Measurements from ENCODE around the gene BABAM2.
"Not testable (repeated sequence)": the region's sequence is repeated elsewhere in the genome, so short reads cannot be mapped to it uniquely, and the experiment has no call there.

Gene BABAM2

DNA sequence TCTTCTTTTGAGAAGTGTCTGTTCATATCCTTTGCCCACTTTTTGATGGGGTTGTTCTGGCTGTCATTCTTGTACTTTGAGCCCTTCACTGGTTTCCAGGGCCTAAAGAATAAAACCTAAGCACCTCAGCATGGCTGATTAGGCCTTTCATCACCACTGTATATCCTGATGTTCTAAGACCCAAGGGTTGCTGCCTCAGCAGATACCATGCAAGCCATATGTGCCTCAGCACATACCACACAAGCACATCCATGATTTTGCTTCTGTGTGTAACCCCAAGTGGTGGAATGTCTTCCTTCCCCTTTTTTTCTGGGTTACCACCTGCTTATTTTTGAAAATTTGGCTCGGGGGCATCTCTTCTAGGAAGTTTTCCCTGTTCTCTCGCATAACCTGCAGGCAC lies 11.7 kb upstream of the BABAM2 start:
- DNase-seq (ENCODE audit: low spot score), result no peak

DNA sequence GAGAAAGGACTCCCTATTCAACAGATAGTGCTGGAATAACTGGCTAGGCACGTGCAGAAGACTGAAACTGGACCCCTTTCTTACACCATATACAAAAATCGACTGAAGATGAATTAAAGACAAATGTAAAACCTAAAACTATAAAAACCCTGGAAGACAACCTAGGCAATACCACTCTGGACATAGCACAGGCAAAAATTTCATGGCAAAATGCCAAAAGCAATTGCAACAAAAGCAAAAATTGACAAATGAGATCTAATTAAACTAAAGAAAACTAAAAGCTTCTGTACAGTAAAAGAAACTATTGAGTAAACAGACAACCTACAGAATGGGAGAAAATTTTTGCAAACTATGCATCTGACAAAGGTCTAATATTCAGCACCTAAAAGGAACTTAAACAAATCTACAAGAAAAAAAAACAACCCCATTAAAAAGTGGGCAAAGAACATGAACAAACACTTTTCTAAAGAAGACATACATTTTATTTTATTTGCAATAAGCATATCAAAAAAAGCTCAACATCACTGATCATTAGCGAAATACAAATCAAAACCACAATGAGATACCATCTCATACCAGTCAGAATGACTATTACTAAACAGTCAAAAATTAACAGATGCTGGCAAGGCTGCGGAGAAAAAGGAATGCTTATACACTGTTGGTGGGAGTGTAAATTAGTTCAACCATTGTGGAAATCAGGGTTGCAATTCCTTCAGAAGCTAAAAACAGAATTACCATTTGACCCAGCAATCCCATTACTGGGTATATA lies 8.5 kb upstream of the BABAM2 start:
- DNase-seq (ENCODE audit: low spot score), result not testable (repeated sequence)

DNA sequence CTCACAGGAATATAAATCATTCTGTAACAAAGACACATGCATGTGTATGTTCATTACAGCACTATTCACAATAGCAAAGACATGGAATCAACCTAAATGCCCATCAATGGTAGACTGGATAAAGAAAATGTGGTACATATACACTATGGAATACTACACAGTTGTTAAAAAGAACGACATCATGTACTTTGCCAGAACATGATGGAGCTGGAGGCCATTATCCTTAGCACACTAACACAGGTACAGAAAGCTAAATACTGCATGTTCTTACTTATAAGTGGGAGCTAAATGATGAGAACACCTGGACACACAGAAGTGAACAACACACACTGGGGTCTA lies 8.0 kb upstream of the BABAM2 start:
- DNase-seq (ENCODE audit: low spot score), result not testable (repeated sequence)

DNA sequence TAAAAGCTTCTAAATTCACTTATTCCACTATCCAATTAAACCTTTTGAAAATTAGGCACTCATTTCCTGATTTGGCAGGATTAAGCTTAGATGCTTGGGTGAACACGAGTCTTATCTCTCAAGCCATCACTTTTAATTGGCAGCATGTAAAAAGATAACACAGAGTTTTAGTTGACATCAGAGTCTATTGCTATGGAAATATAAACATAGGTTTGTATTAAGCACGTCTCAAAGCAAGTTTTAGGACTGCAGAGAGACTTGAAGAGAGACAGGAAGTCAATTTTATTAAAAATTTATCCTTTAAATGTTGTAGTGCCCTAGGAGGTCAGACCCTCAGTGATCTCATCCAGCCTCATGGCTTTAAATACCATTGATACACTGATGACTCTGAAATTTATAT lies 5.9 kb upstream of the BABAM2 start:
- no peak for DNase-seq (ENCODE audit: low spot score)

DNA sequence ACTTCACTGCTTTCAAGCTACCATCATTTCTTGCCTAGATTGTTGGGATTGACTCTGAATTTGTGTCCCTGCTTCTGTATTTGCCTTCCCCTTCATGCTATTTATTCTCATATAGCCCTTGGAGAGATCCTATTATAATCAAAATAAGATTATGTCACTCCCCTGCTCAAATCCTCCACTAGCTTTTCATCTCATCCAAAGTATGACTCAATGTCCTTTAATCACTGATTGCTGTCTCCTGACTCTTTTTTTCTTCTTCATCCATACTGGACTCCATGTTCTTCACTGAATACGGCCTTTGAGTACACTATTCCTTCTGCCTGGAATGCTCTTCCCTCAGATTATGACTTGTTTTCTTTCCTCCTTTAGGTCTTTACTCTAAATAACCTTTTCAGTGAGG lies 5.3 kb upstream of the BABAM2 start:
- DNase-seq (ENCODE audit: low spot score), result no peak

DNA sequence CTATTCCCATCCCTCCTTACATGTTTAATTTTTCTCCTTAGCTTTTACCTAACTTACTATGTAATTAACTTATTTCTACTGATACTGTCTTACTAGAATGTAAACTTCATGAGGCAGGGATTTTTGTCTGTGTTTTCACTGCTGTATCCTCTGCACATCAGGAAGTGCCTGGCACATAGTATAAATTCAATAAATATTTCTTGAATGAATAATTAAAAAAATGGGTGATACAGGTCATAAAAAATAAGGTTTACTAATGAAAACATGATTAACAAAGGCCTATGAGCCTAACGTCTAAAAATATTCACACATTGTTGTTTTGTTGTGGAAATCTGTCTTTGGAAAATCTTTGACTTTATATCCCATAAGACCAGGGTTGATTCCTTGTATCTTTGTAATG lies 4.9 kb upstream of the BABAM2 start:
- no peak for DNase-seq (ENCODE audit: low spot score)

DNA sequence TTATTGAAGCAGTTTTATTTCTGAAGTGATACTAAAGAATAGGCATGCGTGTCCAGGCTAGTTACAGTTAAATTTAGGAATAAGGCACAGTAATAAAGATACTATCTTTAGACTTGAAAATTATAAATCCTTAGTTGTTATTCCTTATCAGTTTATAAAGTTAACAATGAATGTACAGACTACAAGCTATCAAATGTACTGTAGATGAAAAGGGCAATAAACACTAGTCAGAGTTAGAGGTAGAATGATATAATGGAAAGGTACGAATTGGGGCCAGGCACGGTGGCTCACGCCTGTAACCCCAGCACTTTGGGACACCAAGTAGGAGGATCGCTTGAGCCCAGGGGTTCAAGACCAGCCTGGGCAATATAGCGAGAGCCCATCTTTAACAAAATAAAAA lies 4.2 kb upstream of the BABAM2 start:
- DNase-seq (ENCODE audit: low spot score), result no peak

DNA sequence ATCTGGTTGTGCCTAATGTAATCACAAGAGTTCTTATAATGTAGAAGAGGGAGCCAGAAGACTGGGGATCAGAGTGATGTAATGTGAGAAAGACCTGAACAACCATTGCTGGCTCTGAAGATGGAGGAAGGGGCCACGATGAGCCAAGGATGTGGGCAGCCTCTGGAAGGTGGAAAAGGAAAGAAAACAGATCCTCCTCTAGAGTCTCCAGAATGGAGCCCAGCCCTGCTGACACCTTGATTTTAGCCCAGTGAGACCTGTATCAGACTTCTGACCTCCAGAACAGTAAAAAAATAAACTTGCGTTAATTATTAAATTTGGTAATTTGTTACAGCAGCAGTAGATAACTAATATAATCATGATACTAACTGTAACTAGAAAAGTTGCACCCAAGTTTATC lies 3.4 kb upstream of the BABAM2 start:
- no peak for DNase-seq (ENCODE audit: low spot score)

DNA sequence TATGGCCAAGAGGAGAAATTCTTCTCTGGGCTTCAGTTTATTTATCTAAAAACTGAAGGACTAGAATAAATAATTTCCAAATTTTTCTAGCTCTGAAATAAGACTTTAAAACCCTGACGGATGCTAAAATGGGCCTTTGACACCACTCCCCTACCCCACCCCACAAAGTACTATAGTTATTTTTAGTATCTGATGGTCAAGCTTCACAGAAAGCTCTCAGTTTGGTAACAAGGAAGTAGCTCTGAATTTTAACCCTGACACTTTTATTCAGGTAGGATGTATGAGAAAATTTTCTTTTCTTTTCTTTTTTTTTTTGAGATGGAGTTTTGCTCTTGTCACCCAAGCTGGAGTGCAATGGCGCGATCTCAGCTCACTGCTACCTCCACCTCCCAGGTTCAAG lies 2.7 kb upstream of the BABAM2 start:
- DNase-seq (ENCODE audit: low spot score), result no peak

DNA sequence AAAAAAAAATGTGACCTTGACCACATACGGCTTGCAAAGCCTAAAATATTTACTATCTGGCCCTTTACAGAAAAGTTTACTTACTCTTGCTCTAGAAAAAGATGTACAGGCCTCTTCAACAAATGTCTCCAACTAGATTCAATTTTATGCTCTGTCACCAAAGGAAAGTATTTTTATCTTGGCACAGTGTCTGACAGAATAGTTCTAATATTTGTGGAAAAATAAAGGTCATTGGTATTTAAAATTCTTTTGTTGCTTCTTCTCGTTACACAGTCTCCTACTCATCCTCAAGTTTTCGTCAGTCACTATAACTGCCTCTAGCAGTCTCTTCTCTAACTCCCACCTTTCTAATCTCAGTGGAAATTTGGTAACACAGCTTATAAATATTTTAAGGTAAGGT lies 1.7 kb upstream of the BABAM2 start:
- no peak for DNase-seq (ENCODE audit: low spot score)

DNA sequence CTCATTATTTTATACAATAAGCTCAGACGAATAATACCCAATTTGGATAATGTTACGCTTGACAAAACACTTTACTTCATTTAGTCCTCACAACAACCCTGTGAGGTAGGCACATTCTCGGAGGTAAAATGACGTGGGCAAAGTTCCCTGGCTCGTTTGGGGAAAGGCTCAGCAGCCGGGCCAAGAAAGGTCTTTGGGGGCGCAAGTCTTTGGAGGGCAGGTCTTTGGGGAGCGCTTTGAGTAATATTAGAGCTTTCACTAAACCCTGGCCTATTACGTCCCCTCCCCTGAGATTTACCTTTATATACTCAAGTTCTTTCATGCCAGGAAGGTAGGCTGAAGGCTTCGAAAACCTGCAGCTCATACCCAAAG lies 769 bp upstream of the BABAM2 start:
- no peak for DNase-seq (ENCODE audit: low spot score)

DNA sequence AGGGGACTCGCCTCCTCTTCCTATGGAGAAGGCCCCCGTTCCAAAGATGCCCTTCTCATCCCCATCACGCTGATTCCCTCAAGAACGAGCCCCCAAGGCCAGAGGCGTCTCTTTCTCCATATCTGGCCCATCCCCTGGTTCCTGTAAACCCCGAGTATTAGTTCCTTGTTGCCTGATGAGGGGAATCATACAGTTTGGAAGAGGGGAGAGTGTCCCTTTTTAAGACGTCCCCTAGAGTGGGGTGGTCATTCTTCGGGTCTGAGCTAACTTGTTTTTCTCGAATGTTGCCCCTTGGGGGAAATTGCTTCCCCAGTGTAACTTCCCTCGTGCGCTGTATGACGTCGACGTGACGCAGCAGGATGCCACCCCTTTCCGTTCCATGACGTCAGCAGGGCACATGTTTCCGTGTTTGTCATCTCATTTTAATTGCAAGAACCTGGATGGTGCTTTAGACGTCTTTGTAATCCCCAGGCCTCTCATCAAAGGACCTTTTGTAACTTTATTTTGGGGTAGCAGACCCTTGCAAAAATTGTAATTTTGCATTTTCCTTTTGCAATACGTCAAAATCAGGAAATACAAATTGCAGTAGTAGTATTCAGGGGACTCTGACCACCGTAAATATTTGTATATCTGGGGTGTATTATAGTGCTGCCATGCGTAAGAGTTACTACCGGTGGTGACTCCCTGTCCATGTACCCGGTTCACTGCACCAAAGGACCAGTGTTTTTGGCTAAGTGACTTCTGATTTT lies 569 bp downstream of the BABAM2 start:
- peak; percentile 59 for DNase-seq (ENCODE audit: low spot score)

DNA sequence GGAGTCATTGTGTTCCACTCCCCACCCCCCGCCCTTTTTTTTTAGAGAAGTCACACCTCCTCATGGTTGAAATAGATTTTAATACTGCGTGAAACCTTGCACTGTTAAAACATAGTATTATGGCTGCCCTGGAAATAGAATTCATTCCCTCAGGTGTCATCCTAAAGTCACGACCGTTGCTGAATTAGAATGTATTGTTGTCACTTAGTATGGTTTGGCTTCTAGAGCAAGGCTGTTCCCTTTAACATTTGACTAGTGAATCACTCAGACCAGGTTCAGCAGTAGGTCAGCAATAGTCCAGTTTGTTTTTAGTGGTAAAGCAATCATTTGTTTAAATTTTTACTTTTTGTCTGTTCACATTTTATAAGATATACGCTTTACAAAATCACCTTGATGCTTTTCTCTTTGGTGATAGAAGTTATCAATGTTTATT lies 1.2 kb downstream of the BABAM2 start:
- DNase-seq (ENCODE audit: low spot score), result no peak

DNA sequence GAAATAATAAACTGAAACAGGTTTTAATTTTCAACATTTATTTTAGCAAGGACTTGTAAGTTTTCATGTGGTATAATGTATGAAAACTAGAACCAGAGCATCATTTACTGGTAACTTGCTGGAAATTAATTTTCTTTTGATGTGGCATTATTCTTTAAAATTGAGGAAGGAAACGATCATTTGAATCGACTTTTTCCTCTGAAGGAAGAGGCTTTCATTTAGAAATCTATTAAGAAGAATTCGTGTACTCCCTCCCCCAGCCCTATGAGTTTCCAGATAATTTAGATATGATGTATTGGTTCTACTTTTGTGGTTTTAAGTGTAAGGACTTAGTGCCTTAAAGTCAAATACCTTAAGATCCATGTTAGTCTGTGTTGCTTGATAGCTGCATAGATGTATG lies 2.5 kb downstream of the BABAM2 start:
- no peak for DNase-seq (ENCODE audit: low spot score)

DNA sequence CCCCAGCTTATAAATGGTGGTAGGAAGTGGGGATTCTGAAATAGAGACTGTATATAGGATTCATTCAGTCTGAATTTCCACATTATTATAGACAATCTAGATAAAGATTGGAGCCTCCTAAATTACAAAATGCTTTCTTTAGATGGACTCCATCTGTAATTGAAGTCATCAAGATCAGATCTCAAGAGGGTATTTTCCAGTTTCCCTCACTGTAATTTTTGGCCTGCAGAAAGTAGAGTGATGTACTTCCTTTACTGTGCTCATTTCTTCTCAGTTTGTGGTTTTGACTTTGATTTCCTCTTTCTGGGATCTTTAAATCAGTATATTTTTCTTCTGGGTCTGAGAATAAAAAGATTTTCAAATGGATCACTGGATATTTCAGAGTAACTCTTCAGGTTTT lies 7.2 kb downstream of the BABAM2 start:
- DNase-seq (ENCODE audit: low spot score), result no peak

DNA sequence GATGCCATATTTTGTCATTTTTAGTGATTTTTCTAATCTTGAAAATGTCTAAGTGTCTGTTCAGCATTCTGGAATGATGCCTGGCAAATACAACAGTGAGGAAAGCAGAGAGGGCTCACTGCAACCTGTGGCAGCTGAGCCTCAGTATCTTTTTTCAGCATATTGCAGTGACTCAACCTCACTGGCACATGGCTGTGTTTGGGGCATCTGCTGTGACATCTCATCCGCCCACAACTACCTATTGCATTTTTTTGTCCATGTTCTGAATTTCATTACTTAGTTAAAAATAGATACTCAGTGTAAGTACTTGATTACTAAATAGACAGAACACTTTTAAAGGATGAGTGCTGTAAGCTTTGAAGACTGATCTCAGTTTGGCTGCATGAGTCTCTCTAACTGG lies 10.7 kb downstream of the BABAM2 start:
- no peak for DNase-seq (ENCODE audit: low spot score)

DNA sequence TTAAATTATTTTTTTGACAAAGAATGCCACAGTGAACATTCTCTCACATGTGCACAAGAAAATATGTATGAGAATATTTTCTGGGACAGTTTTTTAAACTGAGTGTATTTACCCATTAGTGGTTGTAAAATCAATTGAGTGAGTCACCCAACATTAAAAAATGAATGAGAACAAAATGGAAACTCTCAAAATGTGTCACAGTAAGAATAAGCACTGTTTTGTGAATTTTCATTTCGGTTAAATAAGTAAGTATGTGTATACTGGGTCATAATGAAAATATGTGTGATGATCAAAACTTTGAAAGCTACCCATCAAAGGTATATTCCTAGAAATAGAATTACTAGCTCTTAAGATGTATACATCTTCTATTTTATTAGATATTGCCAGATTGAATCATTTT lies 11.6 kb downstream of the BABAM2 start:
- no peak for DNase-seq (ENCODE audit: low spot score)

DNA sequence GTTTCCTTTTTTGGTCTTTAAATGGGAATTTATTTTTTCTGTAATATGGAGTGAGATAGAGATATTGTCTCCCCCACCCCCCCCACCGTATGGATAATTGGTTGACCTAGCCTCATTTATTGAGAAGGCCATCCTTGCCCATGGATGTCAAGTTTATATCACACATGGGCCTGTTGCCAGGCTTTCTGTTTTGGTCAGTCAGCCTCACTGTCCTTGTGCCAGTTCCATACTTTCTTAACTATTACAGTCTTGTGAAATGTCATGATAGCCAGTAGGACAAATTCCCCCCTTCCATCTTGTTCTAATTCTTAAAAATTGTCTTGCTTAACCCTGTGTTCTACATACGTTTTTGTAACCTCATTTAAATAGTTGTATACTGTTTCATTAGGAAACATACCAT lies 12.5 kb downstream of the BABAM2 start:
- no peak for DNase-seq (ENCODE audit: low spot score)

DNA sequence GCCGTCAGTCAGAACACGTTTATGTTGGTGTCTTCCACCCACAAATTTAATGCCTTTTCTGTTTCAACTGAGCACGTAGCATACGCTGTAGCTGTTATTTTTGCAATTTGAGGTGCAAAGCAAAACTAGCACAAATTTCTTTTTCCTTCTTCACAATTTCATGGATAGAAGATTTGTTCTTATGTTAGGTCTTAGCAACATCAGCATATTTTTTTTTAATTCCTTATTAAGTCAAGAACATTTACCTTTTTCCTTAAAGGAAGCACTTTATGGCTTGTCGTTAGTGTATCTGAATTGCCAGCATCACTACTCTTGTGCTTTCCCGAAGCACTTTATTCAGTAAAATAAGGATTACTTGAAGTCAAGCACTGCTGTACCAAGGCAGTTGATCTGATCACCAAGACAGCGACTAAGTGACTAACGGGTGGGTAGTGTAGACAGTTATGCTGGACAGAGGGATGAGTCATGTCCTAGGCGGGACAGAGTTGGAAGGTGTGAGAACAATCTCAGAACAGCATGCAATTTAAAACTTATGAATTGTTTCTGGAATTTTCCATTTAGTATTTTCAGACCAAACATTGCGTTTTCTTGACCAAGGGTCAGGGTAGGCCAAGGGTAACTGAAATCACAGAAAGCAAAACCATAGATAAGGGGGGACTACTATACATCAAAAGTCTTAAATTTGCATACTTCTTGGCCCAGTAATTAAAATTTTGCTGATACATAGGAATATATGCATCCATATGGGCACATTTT lies 13.3 kb downstream of the BABAM2 start:
- no peak for DNase-seq (ENCODE audit: low spot score)

DNA sequence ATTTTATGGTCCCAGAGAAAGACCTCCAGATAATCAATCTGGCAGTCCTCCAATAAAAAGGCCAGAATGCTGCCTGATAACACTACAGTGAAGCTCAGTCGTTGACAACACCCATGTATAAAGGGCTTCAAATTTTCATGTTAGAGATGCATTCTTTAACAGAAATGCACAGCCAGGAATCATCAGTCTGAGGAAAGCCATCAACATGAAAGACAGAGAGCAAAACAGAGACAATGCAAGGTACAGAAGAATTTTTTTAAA lies 13.8 kb downstream of the BABAM2 start:
- DNase-seq (ENCODE audit: low spot score), result no peak

DNA sequence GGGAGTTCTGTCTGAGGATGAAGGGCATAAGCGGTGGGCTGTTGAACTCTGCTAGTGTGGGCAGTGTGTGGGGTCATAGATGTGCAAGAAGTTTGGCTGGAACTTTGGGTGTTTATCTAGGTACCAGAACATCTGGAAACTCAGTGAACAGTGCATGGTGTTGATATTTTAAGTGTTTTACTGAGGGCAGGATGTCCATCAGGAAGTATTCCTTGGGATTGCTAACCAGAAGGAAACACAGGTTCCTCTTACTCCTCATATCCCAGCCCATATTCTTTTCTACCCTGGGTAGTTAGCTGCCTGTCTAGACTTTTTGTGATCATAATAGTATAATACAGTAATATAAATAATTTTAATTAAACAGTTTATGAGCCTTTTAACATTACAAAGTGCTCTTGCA lies 15.5 kb downstream of the BABAM2 start:
- DNase-seq (ENCODE audit: low spot score), result no peak

DNA sequence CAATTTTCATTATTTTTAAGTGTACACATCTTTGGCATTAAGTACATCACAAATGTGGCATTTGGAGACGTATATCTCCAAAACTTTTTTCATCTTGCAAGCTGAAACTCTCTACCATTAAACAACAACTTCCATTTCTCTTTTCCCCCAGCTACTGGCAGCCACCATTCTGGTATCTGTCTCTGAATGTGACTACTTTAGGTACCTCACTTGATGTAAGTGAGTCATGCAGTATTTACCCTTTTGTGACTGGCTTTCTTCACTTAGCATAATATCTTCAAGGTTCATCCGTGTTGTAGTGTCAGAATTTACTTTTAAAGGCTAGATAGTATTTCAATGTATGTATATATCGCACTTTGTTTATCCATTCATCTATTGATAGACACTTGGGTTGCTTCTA lies 17.0 kb downstream of the BABAM2 start:
- no peak for DNase-seq (ENCODE audit: low spot score)

DNA sequence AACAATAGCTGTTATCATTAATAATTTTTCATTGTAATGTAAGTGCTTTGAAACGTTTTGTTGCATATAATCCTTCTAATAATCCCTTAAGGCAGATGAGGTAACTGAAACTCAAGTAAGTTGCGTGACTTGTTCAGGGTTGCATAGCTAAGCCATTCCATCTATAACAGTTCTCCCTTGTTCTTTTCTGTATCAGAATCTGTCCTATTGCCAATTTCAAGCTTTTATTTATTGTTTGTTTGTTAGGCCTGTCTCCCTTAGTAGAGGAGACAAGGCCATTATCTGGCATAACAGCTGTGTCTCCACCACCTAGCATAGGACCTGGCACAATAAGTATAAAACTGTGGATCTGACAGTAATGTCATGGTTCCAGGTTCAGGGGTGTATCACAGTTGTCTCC lies 19.4 kb downstream of the BABAM2 start:
- no peak for DNase-seq (ENCODE audit: low spot score)

All from D341Med (cell line).